ENCODE measurements around the gene OAF.

The OAF gene

GRCh38 chr11:120223793-120224192, 13.0 kb downstream of the OAF start:
- DNase-seq (ENCODE audit: low spot score): no peak

GRCh38 chr11:120224361-120224760, 13.5 kb downstream of the OAF start:
- DNase-seq (ENCODE audit: low spot score): no peak

- DNase-seq (ENCODE audit: low spot score): no peak
These were observed 14.4 kb downstream of the OAF start for GRCh38 chr11:120224972-120225909.

GRCh38 chr11:120226242-120226641, 15.4 kb downstream of the OAF start:
- no peak for DNase-seq (ENCODE audit: low spot score)

GRCh38 chr11:120226714-120227113, 15.9 kb downstream of the OAF start:
- no peak for DNase-seq (ENCODE audit: low spot score)

- no peak for DNase-seq (ENCODE audit: low spot score)
These were observed 16.5 kb downstream of the OAF start for GRCh38 chr11:120227228-120227852.

GRCh38 chr11:120228794-120229384, 18.1 kb downstream of the OAF start:
- peak; percentile 58 for DNase-seq (ENCODE audit: low spot score)

- DNase-seq (ENCODE audit: low spot score): no peak
These were observed 18.9 kb downstream of the OAF start for GRCh38 chr11:120229451-120230424.

- DNase-seq (ENCODE audit: low spot score): no peak
These were observed 19.7 kb downstream of the OAF start for GRCh38 chr11:120230433-120231071.

- no peak for DNase-seq (ENCODE audit: low spot score)
These were observed 21.1 kb downstream of the OAF start for GRCh38 chr11:120231963-120232362.

- DNase-seq (ENCODE audit: low spot score): no peak
These were observed 22.5 kb downstream of the OAF start for GRCh38 chr11:120233207-120233803.

GRCh38 chr11:120235024-120235628, 24.3 kb downstream of the OAF start:
- DNase-seq (ENCODE audit: low spot score): peak; percentile 58

- DNase-seq (ENCODE audit: low spot score): no peak
These were observed 25.6 kb downstream of the OAF start for GRCh38 chr11:120236169-120237107.

GRCh38 chr11:120238968-120239620, 28.3 kb downstream of the OAF start:
- no peak for DNase-seq (ENCODE audit: low spot score)

GRCh38 chr11:120239713-120240640, 29.1 kb downstream of the OAF start, which contains the start of gene POU2F3:
TSS of gene POU2F3 (plus strand) at chr11:120240140. CDS start at chr11:120240344, 204 bp downstream.
- no peak for DNase-seq (ENCODE audit: low spot score)

- DNase-seq (ENCODE audit: low spot score): no peak
These were observed 30.0 kb downstream of the OAF start for GRCh38 chr11:120240866-120241265.

GRCh38 chr11:120241277-120241676, 30.4 kb downstream of the OAF start:
- DNase-seq (ENCODE audit: low spot score): no peak
